Endothelial cell of umbilical vein (primary cell): ENCODE measurements around the gene LONP1. TPM values are rescaled to one million over a fixed set of nuclear protein-coding genes. Genes with fewer than 3 reads are reported as not detected.

Source experiments
- BruUV-seq: library from RNA; stranded (reverse); fragments of 400-500 nt; replicated peaks from 2 replicates; lab custom pipeline; 2021; lab: Mats Ljungman, UMichigan
- CTCF ChIA-PET: fragments of 300-600, 350-600 bp; sonication (Branson Sonifier 250); formaldehyde crosslinking; loops from one replicate; lab custom pipeline; 2021; ENCODE audit warnings: antibody characterized with exemption, inconsistent platforms; lab: Charles Lee
- POLR2A ChIA-PET: fragments of 300-600, 350-600 bp; sonication (Branson Sonifier 250); formaldehyde crosslinking; loops from one replicate; lab custom pipeline; 2021; ENCODE audit warnings: antibody characterized with exemption, inconsistent platforms; lab: Charles Lee
- DNase-seq: peaks from one replicate; pipeline ENCODE4 v3.0.0-alpha.2; 2011; ENCODE audit warnings: low read depth, low spot score
- FAIRE-seq: peaks from 2 replicates; lab custom pipeline; 2011; peaks lifted over from hg19 to GRCh38; lab: Jason Lieb, UNC
- H2AFZ ChIP-seq: 2 replicates; pipeline ENCODE4 v1.6.0; 2012; ENCODE audit warnings: low read depth, low read length, control low read depth, inconsistent platforms
- H3K27ac ChIP-seq: 2 replicates; pipeline ENCODE4 v1.5.1; 2011; ENCODE audit warnings: low read depth, mild to moderate bottlenecking, control low read depth, low read length, moderate library complexity; ENCODE audit not compliant: insufficient read depth
- H3K27me3 ChIP-seq, 2 experiments: 2 replicates each; pipeline versions ENCODE4 v1.6.0 to v1.6.1; 2011; ENCODE audit warnings: low read length in 2 of 2, mixed read lengths in 1 of 2; ENCODE audit not compliant: control insufficient read depth in 2 of 2, insufficient read depth in 2 of 2
- H3K36me3 ChIP-seq, 2 experiments: 2 replicates in 1 of 2; 3 replicates in 1 of 2; pipeline ENCODE4 v1.5.1; 2011; ENCODE audit warnings: low read length in 2 of 2, mild to moderate bottlenecking in 1 of 2, moderate library complexity in 1 of 2; ENCODE audit not compliant: control insufficient read depth in 2 of 2, insufficient read depth in 2 of 2; ENCODE audit errors: extremely low read depth in 1 of 2
- H3K4me1 ChIP-seq: 3 replicates; pipeline ENCODE4 v1.5.1; 2011; ENCODE audit warnings: mild to moderate bottlenecking, low read length; ENCODE audit not compliant: control insufficient read depth, insufficient read depth; ENCODE audit errors: extremely low read depth
- H3K4me2 ChIP-seq: 2 replicates; pipeline ENCODE4 v1.6.1; 2011; ENCODE audit warnings: low read length, control low read depth, mixed read lengths; ENCODE audit not compliant: insufficient read depth
- H3K4me3 ChIP-seq, 3 experiments: fragments of 200-600 bp in 1 of 3; sonication (generic), shearing (Covaris generic) in 1 of 3; replicated peaks in 1 of 3; 2 replicates each; pipeline ENCODE4 v1.5.1; 2011 to 2016; ENCODE audit warnings: control low read depth in 3 of 3, low read length in 3 of 3, mild to moderate bottlenecking in 2 of 3, inconsistent platforms in 1 of 3, low read depth in 1 of 3, moderate library complexity in 1 of 3; ENCODE audit not compliant: insufficient read depth in 1 of 3
- H3K79me2 ChIP-seq: 2 replicates; pipeline ENCODE4 v1.6.0; 2012; ENCODE audit warnings: low read length, inconsistent platforms; ENCODE audit not compliant: control insufficient read depth, insufficient read depth
- H3K9ac ChIP-seq: replicated peaks from 2 replicates; pipeline ENCODE3; 2011; ENCODE audit warnings: low read length, control low read depth; ENCODE audit not compliant: insufficient read depth; ENCODE audit errors: extremely low read depth
- H3K9me1 ChIP-seq: replicated peaks from 3 replicates; pipeline ENCODE4 v1.6.0; 2011; ENCODE audit warnings: mild to moderate bottlenecking, low read length; ENCODE audit not compliant: control insufficient read depth, insufficient read depth; ENCODE audit errors: extremely low read depth
- H3K9me3 ChIP-seq: replicated peaks from 2 replicates; pipeline ENCODE4 v1.5.1; 2012; ENCODE audit warnings: low read length, inconsistent platforms; ENCODE audit not compliant: control insufficient read depth, insufficient read depth
- H4K20me1 ChIP-seq: replicated peaks from 2 replicates; pipeline ENCODE3; 2011; ENCODE audit warnings: mild to moderate bottlenecking, low read length; ENCODE audit not compliant: control insufficient read depth, insufficient read depth; ENCODE audit errors: extremely low read depth
- CTCF ChIP-seq, 2 donors: IDR thresholded peaks; 1 replicate in 1 of 2; 2 replicates in 1 of 2; pipeline ENCODE4 v1.5.1; 2011; ENCODE audit warnings: low read length in 2 of 2, mild to moderate bottlenecking in 2 of 2, moderate library complexity in 2 of 2, control low read depth in 1 of 2, inconsistent platforms in 1 of 2, low read depth in 1 of 2; ENCODE audit not compliant: insufficient read depth in 1 of 2; ENCODE audit errors: extremely low read depth in 1 of 2
- EZH2 ChIP-seq: IDR thresholded peaks from 2 replicates; pipeline ENCODE4 v1.6.1; 2012; ENCODE audit warnings: borderline replicate concordance, low read depth, mild to moderate bottlenecking, moderate library complexity, low read length, inconsistent platforms; ENCODE audit not compliant: severe bottlenecking
- FOS ChIP-seq: IDR thresholded peaks from 2 replicates; pipeline ENCODE4 v1.6.1; 2011; ENCODE audit warnings: mild to moderate bottlenecking, low read length, moderate library complexity, borderline replicate concordance; ENCODE audit not compliant: insufficient read depth
- GATA2 ChIP-seq: IDR thresholded peaks from 2 replicates; pipeline ENCODE4 v1.7.0; 2011; ENCODE audit warnings: low read depth, mild to moderate bottlenecking, moderate library complexity, mixed read lengths, low read length; ENCODE audit not compliant: insufficient read length, insufficient read depth
- JUN ChIP-seq: IDR thresholded peaks from 2 replicates; pipeline ENCODE4 v1.6.1; 2011; ENCODE audit warnings: borderline replicate concordance, low read depth; ENCODE audit not compliant: insufficient read length, insufficient read depth
- MAX ChIP-seq: IDR thresholded peaks from 2 replicates; pipeline ENCODE4 v1.6.1; 2011; ENCODE audit not compliant: insufficient read depth, insufficient read length
- MYC ChIP-seq: IDR thresholded peaks from one replicate; pipeline ENCODE4 v1.6.1; 2011; ENCODE audit warnings: mild to moderate bottlenecking, low read depth, low read length
- POLR2A ChIP-seq: IDR thresholded peaks from 2 replicates; pipeline ENCODE4 v1.6.1; 2012; ENCODE audit warnings: low read depth, mild to moderate bottlenecking, control low read depth, low read length
- POLR2AphosphoS5 ChIP-seq: IDR thresholded peaks from 2 replicates; pipeline ENCODE4 v1.6.1; 2012; ENCODE audit warnings: low read depth, mild to moderate bottlenecking, control low read depth, low read length, moderate library complexity; ENCODE audit not compliant: insufficient read depth
- dilution Hi-C: fragments of 300-500 bp; cut with MboI; formaldehyde crosslinking; loops from one replicate; pipeline ENCODE4 v1.15.0; 2019; ENCODE audit warnings: low sequenced_read_pairs; ENCODE audit not compliant: extremely low pct_ligation_motif_present
- intact Hi-C: fragments of 100-400 bp; cut with micrococcal nuclease; formaldehyde crosslinking; loops from one replicate; pipeline ENCODE4 v1.10.0; 2022
- polyA plus RNA-seq, 4 experiments: library from polyadenylated mRNA; depleted of rRNA in 3 of 4; stranded (reverse) in 3 of 4; unstranded in 1 of 4; fragments of >200 nt; gene quantifications; 2 replicates each; pipeline versions ENCODE4 v1.2.1 to v1.2.3, GENCODE V29; 2011 to 2012; ENCODE audit warnings: missing spikeins in 1 of 4
- total RNA-seq: library from RNA; stranded (reverse); gene quantifications from 2 replicates; pipeline ENCODE4 v1.2.3, GENCODE V29; 2021

Gene LONP1
- total and polyA plus RNA-seq, 2 donors (not counting 3 experiments of a cell fraction or from before 2014, with no cell fraction given) = 70.0 to 95.7 TPM

- TF ChIP-seq CTCF (IDR thresholded peaks at IDR 0.05; ENCODE audit: extremely low read depth in 1 of 2, insufficient read depth in 1 of 2, low read depth in 1 of 2, low read length in 2 of 2) = no peak
- Histone ChIP-seq H3K36me3 (peaks cover 2 to 18% of the 10 kb centered on the region in 2 experiments), H3K4me3 (no peak overlapping the region), H3K27me3 (no peaks in the 10 kb centered on the region), H2AFZ (no peak overlapping the region), H3K27ac (no peak overlapping the region), H3K79me2 (no peaks in the 10 kb centered on the region), H3K4me2 (no peak overlapping the region), H3K9me3 (no peaks in the 10 kb centered on the region), H3K4me1 (no peaks in the 10 kb centered on the region), H4K20me1 (no peaks in the 10 kb centered on the region), H3K9ac (no peak overlapping the region), H3K9me1 (no peaks in the 10 kb centered on the region)
- dilution Hi-C loops = no loop called here
- POLR2A ChIA-PET = no interaction called here
- DNase-seq = no peak
- intact Hi-C loops = no loop called here
- no peak for FAIRE-seq
- CTCF ChIA-PET = no interaction called here
- BruUV-seq = no TSS peak
These were observed 47.1 kb downstream of the LONP1 start for GRCh38 chr19:5672708-5673459.

GRCh38 chr19:5671600-5671999 is 48.3 kb downstream of the LONP1 start:
- no peak for FAIRE-seq

More at GRCh38 chr19:5671600-5671999, 48.3 kb downstream of the LONP1 start:
- TF ChIP-seq FOS (no peak), MAX (no peak), EZH2 (no peak), MYC (no peak), CTCF (IDR thresholded peaks at IDR 0.05; ENCODE audit: extremely low read depth in 1 of 2, insufficient read depth in 1 of 2, low read depth in 1 of 2, low read length in 2 of 2) (no peak), POLR2AphosphoS5 (no peak), POLR2A (no peak), JUN (no peak), GATA2 (no peak)
- no peaks in the 10 kb centered on the region for H3K9me1 ChIP-seq
- peaks cover 2 to 28% of the 10 kb centered on the region in 2 experiments for H3K36me3 ChIP-seq
- no peak overlapping the region for H3K27ac ChIP-seq
- no peaks in the 10 kb centered on the region for H3K27me3 ChIP-seq
- no peak overlapping the region for H2AFZ ChIP-seq
- H4K20me1 ChIP-seq = no peaks in the 10 kb centered on the region
- ChIA-PET POLR2A (no interaction called here), CTCF (interaction anchor here (1.1 kb wide), 1 partner anchor 19 kb away, joined by 3 read pairs; the partner anchor contains the start of gene RPL36)
- no TSS peak for BruUV-seq
- H3K4me1 ChIP-seq = no peaks in the 10 kb centered on the region
- no peak overlapping the region for H3K4me2 ChIP-seq
- no peaks in the 10 kb centered on the region for H3K9me3 ChIP-seq
- dilution Hi-C loops = no loop called here
- no peak overlapping the region for H3K4me3 ChIP-seq
- H3K9ac ChIP-seq = no peak overlapping the region
- H3K79me2 ChIP-seq = no peaks in the 10 kb centered on the region
- intact Hi-C loops = no loop called here
- DNase-seq = no peak
